ENCODE measurements around the gene TIMM44.
"Not testable (repeated sequence)": the region's sequence is repeated elsewhere in the genome, so short reads cannot be mapped to it uniquely, and the experiment has no call there.

TIMM44 gene

DNA sequence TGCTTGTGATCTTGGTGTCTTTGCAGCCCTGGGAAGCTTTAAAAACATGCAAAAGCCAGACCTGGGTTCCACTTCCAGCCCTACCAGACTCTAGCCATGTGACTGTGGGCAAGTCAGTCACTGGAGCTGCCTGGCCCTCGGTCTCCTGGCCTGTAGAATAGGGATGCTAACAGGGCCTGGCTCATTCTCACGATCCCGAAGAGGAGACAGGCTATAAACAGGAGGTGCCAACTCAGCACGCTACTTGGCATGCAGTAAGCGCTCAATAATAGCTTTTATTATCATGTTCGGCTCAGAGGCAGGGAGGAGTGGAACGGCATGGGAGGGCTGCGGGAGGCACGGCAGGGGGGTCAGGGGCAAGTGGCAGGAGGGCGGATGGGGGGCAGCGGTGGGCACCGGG is 19.2 kb downstream of the TIMM44 start:
- DNase-seq, result no peak

DNA sequence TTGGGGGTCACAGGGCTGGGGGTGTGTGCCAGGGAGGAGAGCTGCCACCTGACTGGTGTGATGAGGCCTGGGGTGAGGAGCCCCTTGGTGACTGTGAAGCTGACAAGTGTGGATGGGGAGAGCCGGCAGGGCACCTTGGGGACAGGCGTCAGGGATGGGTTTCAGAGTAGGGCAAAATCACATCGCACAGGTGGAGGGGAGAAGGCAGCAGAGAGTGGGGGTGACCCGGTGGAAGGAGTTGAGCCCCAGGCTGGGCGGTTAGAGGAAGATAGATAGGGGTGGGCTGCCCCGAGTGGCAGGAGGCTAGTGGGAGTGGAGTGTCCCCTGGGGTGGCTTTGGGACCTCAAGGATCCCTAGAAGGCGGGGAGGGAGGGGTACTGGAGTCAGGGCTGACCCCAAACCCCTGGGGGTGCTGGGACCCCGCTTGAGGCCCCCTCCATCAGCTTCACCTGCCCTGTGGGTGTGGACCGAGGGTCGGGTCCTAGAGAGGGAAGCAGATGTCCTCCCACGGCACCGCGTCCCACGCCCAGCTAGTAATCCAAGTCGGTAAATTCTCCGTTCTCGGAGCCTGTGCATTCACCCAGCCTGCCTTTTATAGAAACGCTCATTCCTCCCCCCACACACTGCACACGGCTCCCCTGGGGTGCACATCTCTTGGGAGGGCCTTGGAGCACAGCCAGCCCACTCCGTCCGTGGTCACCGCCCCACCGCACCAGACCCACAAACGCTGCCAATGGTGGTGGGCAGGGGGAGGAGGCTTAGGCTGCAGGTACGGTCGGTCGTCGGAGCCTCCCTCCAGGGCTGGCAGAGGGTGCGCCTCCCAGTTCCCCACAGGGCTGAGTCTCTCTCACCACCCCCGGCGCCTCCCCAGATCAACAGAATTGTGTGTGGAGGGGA is 19.9 kb downstream of the TIMM44 start:
- no peak for DNase-seq

DNA sequence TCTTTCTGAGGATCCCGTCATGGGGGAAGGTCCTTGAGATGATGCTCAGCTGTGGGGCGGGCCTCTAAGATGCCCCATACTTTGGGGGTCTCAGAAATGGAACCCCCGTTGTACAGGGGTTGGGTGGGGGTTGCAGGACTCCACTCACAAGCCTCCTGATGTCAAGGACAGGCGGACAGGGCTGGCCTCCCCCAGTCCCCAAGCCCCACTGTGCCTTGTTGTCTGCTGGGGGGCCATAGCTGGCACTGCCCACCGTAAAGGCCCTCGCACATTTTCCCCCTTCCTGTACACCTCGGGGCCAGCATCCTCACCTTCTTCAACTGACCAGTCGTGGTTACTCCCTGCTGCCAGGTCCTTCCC is 20.6 kb downstream of the TIMM44 start:
- DNase-seq, result no peak

DNA sequence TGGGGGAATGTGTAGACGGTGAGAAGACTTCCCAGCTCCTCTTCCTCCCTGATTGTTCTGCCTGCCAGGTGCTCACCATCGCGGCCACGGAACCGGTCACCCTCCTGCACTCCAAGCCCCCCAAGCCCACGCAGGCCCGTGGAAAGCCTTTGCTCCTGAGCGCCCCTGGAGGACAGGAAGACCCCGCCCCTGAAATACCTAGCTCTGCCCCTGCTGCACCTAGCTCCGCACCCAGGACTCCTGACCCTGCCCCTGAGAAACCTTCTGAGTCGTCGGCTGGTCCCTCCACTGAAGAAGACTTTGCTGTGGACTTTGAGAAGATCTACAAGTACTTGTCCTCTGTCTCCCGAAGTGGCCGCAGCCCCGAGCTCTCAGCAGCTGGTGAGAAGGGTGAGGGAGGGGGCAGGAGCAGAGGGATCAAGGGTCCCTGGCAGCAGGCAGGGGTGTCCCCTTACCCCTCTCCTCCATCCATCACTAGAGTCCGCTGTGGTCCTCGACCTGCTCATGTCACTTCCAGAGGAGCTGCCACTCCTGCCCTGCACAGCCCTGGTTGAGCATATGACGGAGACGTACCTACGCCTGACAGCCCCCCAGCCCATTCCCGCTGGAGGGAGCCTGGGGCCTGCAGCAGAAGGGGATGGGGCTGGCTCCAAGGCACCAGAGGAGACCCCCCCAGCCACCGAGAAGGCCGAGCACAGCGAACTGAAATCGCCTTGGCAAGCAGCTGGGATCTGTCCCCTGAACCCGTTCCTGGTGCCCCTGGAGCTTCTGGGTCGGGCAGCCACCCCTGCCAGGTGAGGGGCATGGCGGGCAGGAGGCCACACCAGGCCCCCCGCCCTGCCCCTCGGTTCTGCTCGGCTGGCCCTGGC is 21.3 kb downstream of the TIMM44 start:
- DNase-seq, result no peak

DNA sequence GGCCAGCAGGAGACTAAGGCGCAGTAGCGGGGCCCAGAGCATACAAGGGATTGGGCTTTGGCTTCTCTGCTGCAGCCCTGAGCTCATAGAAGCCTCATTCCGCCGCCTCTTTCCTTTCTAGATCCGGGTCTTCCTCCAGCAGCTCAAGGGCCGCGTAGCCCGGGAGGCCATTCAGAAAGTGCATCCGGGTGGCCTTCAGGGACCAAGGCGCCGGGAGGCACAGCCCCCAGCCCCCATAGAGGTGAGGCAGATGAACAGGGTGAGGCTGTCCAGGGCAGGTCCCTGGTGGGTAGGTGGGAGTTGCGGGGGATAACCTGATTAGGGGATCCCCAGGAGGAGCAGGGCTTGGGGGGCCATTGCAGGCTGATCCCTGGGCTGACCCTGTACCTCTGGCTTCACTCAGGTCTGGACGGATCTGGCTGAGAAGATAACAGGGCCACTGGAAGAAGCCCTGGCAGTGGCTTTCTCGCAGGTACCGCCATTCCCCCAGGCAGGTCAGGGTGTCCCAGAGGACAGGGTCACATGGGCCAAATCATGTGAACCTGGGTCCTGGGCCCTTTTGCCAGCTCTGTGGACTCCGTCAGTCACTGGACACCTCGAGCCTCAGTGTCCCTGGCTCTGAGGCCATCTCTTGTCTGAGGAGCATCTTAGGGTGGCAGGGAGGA is 22.0 kb downstream of the TIMM44 start:
- no peak for DNase-seq

DNA sequence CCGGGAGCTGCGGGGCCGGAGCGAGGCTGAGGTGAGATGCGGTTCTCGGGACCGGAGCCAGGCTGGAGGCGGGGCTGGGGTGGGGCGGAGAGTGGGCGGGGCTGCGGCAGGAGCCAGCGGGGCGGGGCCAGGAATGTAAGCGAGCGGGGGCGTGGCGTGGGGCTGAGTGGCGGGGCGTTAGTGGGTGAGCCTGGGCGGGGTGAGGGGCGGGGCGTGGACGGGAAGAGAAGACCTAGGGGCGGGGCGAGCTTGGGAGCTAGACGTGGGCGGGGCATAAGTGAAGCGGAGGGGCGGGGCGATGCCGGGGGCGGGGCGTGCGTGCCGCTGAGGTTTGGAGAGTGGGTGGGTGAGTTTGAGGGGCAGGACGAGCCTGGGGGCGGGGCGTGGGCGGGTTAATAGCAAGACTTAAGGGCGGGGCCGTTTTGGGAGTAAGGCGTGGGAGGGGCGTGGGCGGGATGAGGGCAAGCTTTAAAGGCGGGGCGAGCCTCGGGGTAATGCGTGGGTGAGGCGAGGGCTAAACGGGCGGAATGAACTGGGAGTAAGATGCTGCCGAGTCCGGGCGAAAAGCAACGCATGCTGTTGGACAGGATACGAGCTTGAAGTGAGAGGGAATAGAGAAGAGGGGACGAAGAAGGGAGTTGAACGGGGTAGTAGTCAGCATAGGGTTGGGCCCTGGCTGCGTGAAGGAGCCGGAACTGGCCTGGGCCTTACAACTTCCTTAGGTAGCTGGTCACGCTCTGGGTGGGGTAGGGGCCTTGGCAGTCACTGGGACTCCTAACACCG is 22.8 kb downstream of the TIMM44 start:
- DNase-seq, result peak; percentile 92 to 100 (median 98)

DNA sequence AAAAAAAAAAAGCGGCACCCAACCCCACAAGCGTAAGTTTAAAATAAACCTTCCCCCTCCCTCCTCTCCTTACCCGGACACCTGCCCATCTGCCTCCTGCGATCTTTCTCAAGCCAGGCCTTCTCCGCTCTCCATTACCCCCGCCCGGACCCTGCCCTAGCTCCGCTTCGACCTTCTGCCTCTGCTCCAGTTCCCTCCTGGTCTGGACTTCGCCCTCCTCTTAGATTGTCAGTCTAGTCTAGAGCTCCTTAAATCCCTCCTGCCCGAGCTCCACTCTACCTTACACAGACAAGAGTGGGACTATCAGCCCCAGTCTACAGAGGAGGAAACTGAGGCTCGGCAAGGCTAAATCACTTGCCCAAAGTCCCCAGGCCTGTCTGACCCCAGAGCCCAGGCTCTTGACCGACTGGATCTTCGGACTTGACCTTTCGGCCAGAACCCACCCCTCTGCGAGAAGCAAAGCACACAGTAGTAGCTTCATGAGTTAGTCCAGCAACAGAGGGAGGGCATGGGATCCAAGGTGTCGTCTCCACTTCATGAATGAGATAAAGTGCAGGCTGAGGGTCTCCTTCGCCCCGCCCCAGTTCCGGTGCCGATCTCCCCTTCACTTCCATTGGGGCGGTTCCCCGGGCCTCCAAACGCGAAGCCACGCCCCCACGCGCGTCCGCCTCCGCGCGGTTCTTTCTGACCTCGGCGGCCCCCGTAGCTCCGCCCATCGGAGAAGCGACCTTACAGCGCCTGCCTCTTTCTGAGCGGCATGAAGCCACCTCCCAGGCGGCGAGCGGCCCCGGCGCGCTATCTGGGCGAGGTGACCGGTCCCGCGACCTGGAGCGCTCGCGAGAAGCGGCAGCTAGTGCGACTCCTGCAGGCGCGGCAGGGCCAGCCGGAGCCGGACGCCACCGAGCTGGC is 23.6 kb downstream of the TIMM44 start, which contains the start of gene SNAPC2:
SNAPC2 (plus strand) TSS at position 729 of the 909 bp plus-strand sequence; CDS start at position 758, 29 bp downstream.
- DNase-seq, result peak; percentile 92 to 97 (median 95)

DNA sequence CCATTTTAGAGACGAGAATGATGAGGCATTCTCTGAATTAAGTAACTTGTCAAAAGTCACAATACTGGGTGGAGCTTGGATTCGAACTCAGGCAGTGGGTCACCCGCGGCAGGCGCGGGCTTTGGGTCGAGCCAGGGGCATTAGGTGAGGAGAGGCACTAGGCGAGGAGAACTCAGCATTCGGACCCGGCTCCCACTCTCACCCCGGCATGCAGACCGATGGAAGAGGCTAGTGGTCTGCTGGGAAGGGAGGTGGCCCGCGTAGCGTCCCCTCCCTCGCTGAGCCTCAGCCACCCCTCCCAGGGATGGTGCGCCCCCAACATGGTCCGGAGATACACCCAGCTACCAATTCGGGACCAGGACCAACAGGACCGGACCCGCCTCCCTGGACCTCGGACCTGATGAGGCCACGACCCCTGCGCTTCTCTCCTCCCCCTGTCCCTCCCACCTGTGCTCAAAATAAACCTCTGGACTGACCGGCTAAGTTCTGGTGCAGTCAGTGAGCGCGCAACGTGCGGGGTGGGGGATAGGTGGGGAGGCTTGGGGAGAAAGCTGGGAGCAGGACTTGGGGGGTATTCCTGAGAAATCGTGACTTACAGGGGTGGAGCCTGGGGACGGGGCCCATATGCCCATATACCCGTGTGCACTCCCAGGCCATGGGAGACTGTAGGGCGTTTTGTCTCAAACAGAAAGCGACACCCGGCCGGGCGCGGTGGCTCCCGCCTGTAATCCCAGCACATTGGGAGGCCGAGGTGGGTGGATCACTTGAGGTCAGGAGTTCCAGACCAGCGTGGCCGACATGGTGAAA is 24.6 kb downstream of the TIMM44 start:
- no peak for DNase-seq

DNA sequence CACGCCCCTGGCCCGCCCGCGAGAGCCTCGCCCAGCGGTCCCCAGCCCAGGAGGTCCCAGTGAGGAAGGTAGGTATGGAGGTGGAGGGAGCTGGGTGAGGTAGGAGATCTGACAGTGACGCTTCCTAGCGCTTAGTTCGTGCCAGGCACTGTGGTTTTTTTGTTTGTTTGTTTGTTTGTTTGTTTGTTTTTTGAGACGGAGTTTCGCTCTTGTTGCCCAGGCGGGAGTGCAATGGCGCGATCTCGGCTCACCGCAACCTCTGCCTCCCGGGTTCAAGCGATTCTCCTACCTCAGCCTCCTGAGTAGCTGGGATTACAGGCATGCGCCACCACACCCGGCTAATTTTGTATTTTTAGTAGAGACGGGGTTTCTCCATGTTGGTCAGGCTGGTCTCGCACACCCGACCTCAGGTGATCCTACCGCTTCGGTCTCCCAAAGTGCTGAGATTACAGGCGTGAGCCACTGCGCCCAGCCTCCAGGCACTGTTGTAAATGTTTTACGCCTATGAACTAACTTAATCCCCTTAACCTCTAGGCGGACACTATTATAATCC is 25.3 kb downstream of the TIMM44 start:
- not testable (repeated sequence) for DNase-seq

DNA sequence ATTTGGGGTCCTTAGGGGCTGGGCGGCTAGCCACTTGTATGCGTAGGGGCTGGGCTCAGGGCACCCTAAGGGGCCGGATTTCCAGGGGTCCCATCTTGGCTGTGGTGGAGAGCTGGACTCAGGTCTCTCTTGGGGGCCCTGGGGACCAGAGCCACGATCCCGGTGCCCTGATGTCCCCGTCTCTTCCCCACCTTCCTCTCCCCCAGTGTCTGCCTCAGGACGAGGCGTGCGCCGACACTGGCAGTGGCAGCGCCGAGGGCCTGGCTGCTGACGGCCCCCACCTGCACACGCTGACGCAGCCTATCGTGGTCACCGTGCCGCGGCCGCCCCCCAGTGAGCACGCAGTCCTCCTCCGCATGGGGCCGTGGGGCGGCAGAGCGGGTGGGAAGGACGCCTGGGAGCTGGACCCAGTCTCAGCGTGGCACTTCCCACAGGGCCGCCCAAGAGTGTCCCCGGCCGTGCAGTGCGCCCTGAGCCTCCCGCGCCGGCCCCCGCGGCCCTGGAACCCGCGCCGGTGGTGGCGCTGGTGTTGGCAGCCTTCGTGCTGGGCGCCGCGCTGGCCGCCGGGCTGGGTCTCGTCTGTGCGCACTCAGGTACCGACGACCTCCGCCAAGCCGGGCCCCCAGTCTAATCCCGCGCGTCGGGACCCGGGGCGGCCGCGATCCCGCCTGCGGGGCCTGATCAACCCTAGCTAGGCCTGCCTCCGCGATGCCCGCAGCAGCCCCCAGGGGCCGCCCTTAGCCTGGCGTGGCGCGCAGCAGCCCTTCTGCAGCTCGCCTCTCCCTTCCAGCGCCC is 26.0 kb downstream of the TIMM44 start:
- peak in 4 of 5 experiments; percentile 36 to 71 (median 44) for DNase-seq

DNA sequence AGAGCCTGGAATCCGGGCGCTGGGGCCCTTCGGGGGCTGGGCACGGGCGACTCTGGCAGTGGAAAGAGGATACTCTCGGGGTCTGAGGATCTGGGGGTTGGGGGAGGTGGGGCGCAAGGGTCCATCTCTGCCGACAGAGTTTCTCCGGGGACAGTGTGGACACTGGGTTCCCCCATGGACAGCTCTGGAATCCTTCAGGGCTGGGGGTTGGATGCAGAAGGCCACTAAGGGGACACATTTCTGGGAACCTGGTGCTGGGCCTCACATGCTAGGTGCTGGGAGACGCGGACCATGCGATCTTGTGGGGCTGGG is 26.6 kb downstream of the TIMM44 start:
- DNase-seq, result no peak

DNA sequence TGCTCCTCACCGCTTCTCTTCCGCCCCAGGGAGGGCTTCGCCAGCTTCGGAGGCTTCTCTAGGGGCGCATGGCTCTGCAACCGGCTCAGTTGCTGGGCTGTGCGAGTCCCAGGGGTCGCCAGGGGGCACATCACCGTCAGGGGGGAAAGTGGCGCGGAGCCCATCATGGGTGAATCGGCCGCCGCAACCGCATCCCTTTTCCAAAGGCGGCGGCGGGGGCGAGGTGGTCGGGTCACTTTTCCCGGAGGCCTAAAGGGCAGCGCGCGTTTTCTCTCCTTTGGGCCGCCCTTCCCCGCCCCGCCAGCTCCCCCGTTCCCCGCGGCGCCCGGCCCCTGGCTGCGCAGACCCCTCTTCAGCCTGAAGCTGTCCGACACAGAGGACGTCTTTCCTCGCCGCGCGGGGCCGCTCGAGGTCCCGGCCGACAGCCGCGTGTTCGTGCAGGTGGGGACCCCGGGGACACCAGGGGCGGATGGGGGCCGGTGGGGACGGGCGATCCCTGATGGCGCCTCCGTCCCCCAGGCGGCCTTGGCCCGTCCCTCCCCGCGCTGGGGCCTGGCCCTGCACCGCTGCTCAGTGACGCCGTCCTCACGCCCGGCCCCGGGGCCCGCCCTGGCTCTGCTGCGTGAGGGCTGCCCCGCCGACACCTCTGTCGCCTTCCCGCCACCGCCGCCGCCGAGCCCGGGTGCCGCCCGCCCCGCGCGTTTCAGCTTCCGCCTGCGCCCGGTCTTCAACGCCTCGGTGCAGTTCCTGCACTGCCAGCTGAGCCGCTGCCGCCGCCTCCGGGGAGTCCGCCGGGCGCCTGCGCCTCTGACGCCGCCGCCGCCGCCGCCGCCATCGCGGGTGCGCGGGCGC is 27.1 kb downstream of the TIMM44 start:
- DNase-seq, result peak; percentile 29 to 75 (median 47)

DNA sequence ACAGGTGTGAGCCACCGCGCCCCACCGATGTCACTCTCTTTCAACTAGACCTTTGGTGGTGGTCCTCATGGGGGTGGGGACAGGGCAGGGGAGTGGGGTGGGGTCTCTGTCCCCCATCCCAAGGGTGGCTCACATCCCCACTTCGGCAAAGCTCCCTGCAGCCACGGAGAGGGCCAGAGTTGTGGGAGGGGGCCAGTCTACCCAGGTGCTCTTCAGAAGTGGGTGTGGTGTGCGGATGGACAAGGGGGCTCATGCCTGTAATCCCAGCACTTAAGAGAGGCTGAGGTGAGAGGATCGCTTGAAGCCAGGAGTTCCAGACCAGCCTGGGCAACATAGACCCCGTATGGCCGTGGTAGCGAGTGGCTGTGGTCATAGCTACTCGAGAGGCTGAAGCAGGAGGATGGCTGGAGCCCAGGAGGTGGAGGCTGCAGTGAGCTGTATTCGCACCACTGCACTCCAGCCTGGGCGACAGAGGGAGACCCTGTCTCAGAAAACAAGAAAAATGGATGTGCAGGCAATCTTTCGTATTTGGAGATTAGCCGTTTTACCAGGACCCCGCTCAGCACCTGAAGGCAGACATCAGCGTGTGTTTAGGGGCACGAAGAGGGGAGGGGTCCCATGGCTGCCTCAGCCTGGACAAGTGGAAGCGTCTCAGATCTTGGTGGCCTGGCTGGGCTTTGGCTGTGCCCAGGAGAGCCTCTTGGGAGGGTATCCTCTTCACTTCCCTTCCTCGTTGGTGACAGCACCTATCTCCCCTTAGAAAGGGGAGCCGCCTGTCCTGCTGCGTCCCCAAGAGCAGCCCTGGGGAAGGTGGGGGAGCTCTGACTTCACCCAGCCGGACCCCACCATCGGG is 28.0 kb downstream of the TIMM44 start:
- DNase-seq, result no peak

DNA sequence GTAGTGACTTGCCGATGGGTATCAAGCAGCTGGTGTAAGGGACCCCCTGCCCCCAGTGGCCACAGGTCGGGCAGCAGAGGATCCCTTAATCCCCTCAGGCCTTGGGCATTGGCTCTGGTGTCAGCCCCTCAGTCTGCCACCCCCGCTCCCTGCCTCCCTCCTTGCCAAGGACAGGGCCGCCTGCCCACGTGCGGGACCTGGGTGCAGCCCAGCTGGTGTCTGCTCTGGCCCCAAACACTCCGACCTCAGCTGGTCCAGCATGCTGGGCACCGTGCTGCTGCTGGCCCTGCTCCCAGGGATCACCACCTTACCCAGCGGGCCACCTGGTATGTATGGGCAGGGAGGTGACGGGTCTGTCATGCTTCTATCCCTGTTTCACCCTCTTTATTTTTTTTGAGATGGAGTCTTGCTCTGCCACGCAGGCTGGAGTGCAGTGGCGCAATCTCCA is 28.8 kb downstream of the TIMM44 start, which contains the start of gene TGFBR3L:
TGFBR3L (plus strand) TSS at position 233 of the 448 bp plus-strand sequence.
- DNase-seq, result no peak

DNA sequence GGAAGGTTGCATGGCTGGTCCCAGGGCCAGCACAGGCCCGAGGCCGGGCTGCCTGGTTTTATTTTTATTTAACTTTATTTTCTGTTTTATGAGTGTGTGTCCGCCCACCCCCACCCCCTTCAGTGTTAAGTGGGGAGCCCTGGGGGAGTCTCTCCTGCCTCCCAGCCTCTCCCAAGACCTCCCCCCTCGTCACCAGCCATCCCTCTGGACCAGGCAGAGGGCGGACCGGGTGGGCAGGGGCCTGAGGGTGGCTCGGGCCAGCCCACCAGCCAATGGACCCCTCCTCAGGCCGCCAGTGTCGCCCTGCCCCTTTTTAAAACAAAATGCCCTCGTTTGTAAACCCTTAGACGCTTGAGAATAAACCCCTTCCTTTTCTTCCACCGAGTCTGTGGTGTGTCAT is 29.4 kb downstream of the TIMM44 start:
- DNase-seq, result no peak

DNA sequence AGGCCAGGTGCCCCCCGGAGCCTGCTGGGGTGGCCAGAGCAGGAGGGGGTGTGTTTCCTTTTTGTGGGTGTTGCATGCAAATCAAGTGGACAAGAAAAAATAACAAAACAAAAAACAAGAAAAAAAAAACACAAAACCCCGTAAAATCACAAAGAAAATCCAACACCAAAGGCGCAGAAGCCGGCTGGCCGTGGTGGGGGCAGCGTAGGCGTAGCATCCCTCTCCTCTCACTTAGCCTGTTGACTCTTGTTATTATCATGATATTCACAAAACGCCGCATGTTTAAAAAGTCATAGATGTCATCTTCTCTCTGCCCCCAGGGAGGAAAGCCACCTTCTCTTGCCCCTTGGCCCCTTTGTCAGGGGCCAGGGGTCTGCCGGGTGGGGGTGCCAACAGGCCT is 29.8 kb downstream of the TIMM44 start:
- DNase-seq, result no peak
